H1 (cell line): ENCODE data around the gene RTEL1.
A peak's percentile ranks its signal among the peaks of the same experiment; 100 is the strongest.

Experiments
- ATF3 ChIP-seq: IDR thresholded peaks from 2 replicates; pipeline ENCODE4 v1.6.1; 2011; ENCODE audit warnings: low read depth, mild to moderate bottlenecking, low read length; ENCODE audit not compliant: insufficient read depth
- BRCA1 ChIP-seq: IDR thresholded peaks from 2 replicates; pipeline ENCODE4 v1.6.1; 2012; ENCODE audit warnings: low read depth, low read length, improper control_type of control experiment
- CEBPB ChIP-seq: IDR thresholded peaks from 2 replicates; pipeline ENCODE4 v1.6.1; 2012; ENCODE audit warnings: low read depth, low read length
- CREB1 ChIP-seq: IDR thresholded peaks from 2 replicates; pipeline ENCODE4 v1.6.1; 2012; ENCODE audit warnings: inconsistent platforms
- CTCF ChIP-seq, 3 experiments: IDR thresholded peaks; 1 replicate in 2 of 3; 2 replicates in 1 of 3; pipeline versions ENCODE4 v1.5.1 to v1.6.1; 2011; ENCODE audit warnings: low read length in 3 of 3, mild to moderate bottlenecking in 3 of 3, inconsistent platforms in 2 of 3, low read depth in 1 of 3, moderate library complexity in 1 of 3; ENCODE audit not compliant: insufficient read depth in 1 of 3; ENCODE audit errors: control extremely low read depth in 1 of 3
- POLR2A ChIP-seq, 2 experiments: IDR thresholded peaks; 1 replicate in 1 of 2; 2 replicates in 1 of 2; pipeline ENCODE4 v1.6.1; 2011; ENCODE audit warnings: low read depth in 2 of 2, low read length in 2 of 2, mild to moderate bottlenecking in 2 of 2; ENCODE audit errors: control extremely low read depth in 1 of 2
- POLR2AphosphoS5 ChIP-seq: IDR thresholded peaks from 2 replicates; pipeline ENCODE4 v1.6.1; 2011; ENCODE audit warnings: low read depth, low read length
- RNF2 ChIP-seq: fragments of 200-900, 300-1000 bp; sonication (generic); IDR thresholded peaks from 2 replicates; pipeline ENCODE4 v1.7.1; 2016; ENCODE audit warnings: borderline replicate concordance, low read depth, mild to moderate bottlenecking, antibody characterized with exemption, low read length; ENCODE audit not compliant: poor library complexity, severe bottlenecking; ENCODE audit errors: missing control alignments
- RXRA ChIP-seq: IDR thresholded peaks from 2 replicates; pipeline ENCODE4 v1.6.1; 2011; ENCODE audit warnings: low read depth, mild to moderate bottlenecking, low read length, moderate library complexity; ENCODE audit not compliant: insufficient read depth
- TAF1 ChIP-seq: IDR thresholded peaks from 2 replicates; pipeline ENCODE4 v1.6.1; 2011; ENCODE audit warnings: mild to moderate bottlenecking, low read depth, low read length
- TEAD4 ChIP-seq: IDR thresholded peaks from 2 replicates; pipeline ENCODE4 v1.6.1; 2012; ENCODE audit warnings: low read depth, low read length, inconsistent platforms, mixed read lengths

GRCh38 chr20:63693733-63694583 lies 35.8 kb downstream of the RTEL1 start:
- TF ChIP-seq BRCA1 (no peak), CEBPB (no peak), POLR2A (IDR thresholded peaks at IDR 0.05; ENCODE audit: control extremely low read depth in 1 of 2, low read depth in 2 of 2, low read length in 2 of 2) (no peak), TAF1 (no peak), TEAD4 (no peak), POLR2AphosphoS5 (peak; percentile 28; the same call in 1 of the 2 replicates), ATF3 (no peak), RNF2 (no peak), RXRA (no peak), CTCF (IDR thresholded peaks at IDR 0.05; ENCODE audit: control extremely low read depth in 1 of 3, insufficient read depth in 1 of 3, low read depth in 1 of 3, low read length in 3 of 3) (no peak), CREB1 (no peak)
